HG03558 (cell line): Measurements from ENCODE around the gene TMEM139.

Experiments used
- ATAC-seq: cut with Tn5 transposase; IDR thresholded peaks from one replicate; pipeline ENCODE4 v1.9.1; 2021; ENCODE audit warnings: moderate number of reproducible peaks; ENCODE audit not compliant: unreplicated experiment; ENCODE audit errors: extremely low read depth

The TMEM139 gene

GRCh38 chr7:143284591-143285469, at the start of gene TMEM139:
Gene TMEM139 (plus strand): TSS chr7:143284958. CDS start chr7:143285958, 1,000 bp downstream.
- ATAC-seq = no peak

- ATAC-seq = no peak
Observed at GRCh38 chr7:143235561-143235960, 49.2 kb upstream of the TMEM139 start.

DNA sequence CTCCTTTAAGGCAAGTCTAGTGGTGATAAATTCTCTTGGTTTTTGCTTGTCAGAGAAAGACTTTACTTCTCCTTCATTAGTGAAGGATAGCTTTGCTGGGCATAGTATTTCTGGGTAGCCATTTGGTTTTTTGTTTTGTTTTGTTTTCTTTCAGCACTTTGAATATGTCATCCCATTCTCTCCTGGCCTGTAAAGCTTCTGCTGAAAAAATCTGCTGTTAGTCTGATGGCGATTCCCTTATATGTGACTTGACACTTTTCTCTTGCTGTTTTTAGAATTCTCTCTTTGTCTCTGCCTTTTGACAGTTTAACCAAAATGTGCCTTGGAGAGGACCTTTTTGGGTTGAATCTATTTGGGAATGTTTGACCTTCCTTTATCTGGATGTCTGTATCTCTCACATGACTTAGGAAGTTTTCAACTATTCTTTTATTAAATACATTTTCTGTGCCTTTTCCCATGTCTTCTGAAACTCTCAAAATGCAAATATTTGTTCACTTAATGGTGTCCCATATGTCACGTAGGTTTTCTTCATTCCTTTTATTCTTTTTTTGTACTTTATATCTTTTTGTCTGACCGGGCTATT, 48.3 kb upstream of the TMEM139 start:
- ATAC-seq = no peak

GRCh38 chr7:143237366-143237765, 47.4 kb upstream of the TMEM139 start:
- no peak for ATAC-seq

- no peak for ATAC-seq
Observed at GRCh38 chr7:143238289-143238980, 46.3 kb upstream of the TMEM139 start.

DNA sequence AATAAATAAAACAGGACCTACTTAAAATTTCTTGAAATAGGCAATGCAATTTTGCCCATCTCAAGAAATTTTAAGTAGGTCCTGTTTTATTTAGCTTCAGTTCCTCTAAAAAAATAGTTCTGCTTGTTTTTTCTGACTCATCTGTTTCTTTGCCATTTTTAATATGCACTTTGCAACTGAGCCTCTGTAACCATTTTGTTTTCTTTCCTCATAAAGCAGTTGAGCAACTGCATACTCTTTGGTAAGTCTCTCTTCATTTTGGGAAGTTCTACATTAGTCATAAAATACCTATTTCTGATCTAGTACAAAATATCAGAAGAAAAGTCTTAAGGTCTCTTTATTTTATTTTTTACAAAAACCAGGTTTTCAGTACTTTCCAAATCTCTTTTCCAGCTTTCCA, 44.9 kb upstream of the TMEM139 start:
- ATAC-seq = no peak

- ATAC-seq = no peak
Observed at GRCh38 chr7:143240291-143241168, 44.2 kb upstream of the TMEM139 start.

GRCh38 chr7:143242306-143242705, 42.5 kb upstream of the TMEM139 start:
- ATAC-seq = no peak

- no peak for ATAC-seq
Observed at GRCh38 chr7:143243111-143243510, 41.6 kb upstream of the TMEM139 start.

- no peak for ATAC-seq
Observed at GRCh38 chr7:143243614-143244013, 41.1 kb upstream of the TMEM139 start.

DNA sequence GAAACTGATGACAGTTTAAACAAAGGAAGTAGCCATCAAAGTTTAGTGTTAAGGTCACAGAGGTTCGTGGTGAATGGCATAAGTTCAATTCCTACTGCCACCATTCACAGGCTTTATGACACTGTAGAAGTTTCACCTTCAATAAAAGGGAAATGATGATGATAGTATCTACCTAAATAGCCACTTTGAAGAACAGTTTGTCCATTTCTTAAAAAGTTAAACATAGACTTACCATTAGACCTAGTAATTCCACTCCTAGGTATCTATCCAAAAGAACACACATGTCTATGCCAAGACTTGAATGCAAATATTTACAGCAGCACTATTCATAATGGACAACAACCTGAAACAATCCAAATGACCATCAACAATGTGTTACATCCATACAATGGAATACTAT, 40.4 kb upstream of the TMEM139 start:
- ATAC-seq = no peak

- no peak for ATAC-seq
Observed at GRCh38 chr7:143245123-143245522, 39.6 kb upstream of the TMEM139 start.

- no peak for ATAC-seq
Observed at GRCh38 chr7:143247372-143247771, 37.4 kb upstream of the TMEM139 start.

- no peak for ATAC-seq
Observed at GRCh38 chr7:143248761-143249354, 35.9 kb upstream of the TMEM139 start.

DNA sequence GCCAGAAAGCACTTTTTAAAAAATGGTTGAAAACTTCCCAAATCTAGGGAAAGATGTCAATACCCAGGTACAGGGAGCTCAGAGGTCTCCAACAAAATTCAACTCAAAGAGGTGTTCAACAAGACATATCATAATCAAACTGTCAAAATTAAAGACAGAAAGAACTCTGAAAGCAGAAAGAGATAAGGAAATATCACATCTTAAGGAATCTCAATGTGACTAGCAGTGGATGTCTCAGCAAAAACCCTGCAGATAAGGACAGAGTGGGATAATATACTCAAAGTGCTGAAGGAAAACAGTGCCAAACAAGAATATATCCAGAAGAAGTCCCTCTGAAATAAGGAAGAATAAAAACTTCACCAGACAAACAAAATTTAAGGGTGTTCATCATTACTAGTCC, 34.6 kb upstream of the TMEM139 start:
- no peak for ATAC-seq

DNA sequence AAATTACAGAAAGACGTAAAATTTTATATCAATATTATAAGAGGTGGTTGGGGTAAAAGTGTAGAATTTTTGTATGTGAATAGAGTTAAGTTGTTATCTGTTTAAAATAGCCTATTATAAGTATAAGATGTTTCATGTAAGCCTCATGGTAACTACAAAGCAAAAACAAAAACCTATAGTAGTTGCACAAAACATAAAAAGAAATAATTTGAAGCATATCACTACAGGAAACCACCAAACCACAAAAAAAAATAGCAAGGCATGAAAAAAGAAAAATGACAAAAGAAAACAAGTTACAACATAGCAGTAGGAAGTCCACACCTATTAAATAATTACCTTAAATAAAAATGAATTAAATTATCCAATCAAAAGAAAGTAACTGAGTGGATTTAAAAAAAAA, 33.9 kb upstream of the TMEM139 start:
- no peak for ATAC-seq

- ATAC-seq = no peak
Observed at GRCh38 chr7:143252006-143252405, 32.8 kb upstream of the TMEM139 start.

DNA sequence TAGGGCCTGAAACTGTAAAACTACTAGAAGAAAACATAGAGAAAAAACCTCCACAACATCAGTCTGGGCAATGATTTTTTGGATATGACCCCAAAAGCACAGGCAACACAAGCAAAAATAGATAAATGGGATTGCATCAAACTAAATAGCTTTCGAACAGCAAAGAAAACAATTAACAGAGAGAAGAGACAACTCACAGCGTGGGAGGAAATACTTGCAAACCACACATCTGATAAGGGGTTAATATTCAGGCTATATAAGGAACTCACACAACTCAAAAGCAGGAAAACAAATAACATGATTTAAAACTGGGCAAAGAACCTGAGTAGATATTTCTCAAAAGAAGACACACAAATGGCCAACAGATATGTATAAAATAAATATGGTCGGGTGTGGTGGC, 29.2 kb upstream of the TMEM139 start:
- ATAC-seq = no peak

DNA sequence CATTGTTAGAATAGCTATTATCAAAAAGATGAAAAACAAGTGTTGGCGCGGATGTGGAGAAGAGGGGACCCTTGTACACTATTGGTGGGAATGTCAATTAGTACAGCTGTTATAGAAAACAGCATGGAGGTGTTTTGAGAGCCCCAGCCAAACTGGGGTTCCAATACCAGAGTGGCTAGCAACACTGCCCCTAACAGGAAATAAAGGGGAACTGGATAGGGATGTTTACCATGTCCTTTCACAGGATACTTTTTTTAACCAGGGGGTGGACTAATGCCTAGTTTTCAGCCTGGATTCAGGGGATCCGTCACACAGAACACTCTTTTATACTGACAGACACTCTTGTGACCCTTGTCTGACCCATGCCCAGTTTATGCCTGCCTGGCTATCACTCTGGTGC, 28.4 kb upstream of the TMEM139 start:
- no peak for ATAC-seq

- ATAC-seq = peak; percentile 81
Observed at GRCh38 chr7:143256932-143257331, 27.8 kb upstream of the TMEM139 start.
